Neuron (in vitro differentiated cells): ENCODE data around the gene P4HB.

Source experiments
- H2AFZ ChIP-seq: one replicate; pipeline ENCODE4 v1.6.1; 2013; ENCODE audit warnings: low read depth, mild to moderate bottlenecking, inconsistent platforms, low read length, moderate library complexity
- H3K27me3 ChIP-seq: one replicate; pipeline ENCODE4 v1.6.1; 2013; ENCODE audit warnings: low read length; ENCODE audit not compliant: insufficient read depth
- H3K36me3 ChIP-seq: one replicate; pipeline ENCODE4 v1.6.1; 2013; ENCODE audit warnings: low read length; ENCODE audit not compliant: insufficient read depth
- H3K4me1 ChIP-seq: one replicate; pipeline ENCODE4 v1.6.1; 2013; ENCODE audit warnings: low read length; ENCODE audit not compliant: insufficient read depth
- H3K4me3 ChIP-seq: 2 replicates; pipeline ENCODE4 v1.5.1; 2013; ENCODE audit warnings: mild to moderate bottlenecking, low read length, moderate library complexity
- H3K9me3 ChIP-seq: one replicate; pipeline ENCODE4 v1.6.1; 2013; ENCODE audit warnings: low read length

The P4HB gene

DNA sequence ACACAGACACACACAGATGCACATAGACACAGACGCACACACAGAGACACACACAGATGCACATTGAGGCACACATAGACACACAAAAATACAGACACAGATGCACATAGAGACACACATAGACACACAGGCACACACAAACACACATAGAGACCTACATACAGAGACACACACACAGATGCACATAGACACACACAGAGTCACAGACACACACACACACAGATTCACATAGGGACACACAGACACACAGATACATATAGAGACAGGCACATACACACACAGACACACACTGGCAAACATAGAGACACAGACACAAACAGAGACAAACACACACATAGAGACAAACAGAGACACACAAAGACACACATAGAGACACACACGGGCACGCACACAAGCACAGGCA lies 66.3 kb downstream of the P4HB start:
- H3K27me3 ChIP-seq, result no peaks in the 10 kb centered on the region
- no peaks in the 10 kb centered on the region for H3K9me3 ChIP-seq
- H3K4me1 ChIP-seq, result no peaks in the 10 kb centered on the region
- H2AFZ ChIP-seq, result no peak overlapping the region
- H3K4me3 ChIP-seq, result no peak overlapping the region
- H3K36me3 ChIP-seq, result no peaks in the 10 kb centered on the region
